Eye (tissue), 1 donor: ENCODE data around the gene RAB11FIP3.

Experiments used
- DNase-seq: peaks from one replicate; pipeline ENCODE4 v3.0.0-alpha.2; 2015

RAB11FIP3 gene

DNA sequence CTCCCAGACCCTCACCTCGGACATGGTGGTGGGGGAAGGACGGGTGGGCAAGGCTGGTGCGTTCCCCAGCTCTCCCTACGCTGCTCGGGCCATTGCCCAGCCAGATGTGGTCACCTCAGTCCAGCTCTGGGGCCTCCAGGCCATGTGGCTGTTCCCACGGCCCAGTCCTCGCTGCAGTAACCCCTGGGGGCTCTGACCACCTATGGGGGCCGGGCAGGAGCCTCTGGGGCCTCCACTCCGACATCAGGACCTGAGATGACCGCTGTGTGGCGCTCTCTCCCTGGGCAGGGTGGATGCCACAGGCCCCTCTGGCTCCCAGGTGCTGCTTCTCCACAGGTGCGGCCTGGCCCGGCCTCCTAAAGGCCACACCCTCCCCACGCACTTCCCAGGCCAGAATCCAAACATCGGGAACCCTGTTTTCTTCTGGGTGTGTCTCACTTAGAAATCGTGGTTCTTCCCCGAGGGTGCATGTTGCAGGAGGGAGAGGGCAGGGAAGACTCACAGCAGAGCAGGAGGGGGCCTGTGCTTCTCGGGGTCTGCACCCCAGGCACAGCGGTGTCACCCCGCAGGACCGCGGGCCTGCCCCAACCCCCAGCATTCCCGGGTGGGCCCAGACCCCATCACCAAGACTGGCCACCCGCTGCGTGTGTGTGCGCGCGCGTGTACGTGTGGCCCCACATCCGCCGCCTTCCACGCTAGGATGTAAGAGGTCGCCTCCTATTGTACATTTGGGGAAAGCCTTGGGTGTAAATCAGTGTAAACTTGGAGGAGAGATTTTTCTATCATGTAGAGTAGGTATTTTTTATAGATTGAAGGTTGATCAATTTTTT lies 96.1 kb downstream of the RAB11FIP3 start:
- DNase-seq, result no peak

DNA sequence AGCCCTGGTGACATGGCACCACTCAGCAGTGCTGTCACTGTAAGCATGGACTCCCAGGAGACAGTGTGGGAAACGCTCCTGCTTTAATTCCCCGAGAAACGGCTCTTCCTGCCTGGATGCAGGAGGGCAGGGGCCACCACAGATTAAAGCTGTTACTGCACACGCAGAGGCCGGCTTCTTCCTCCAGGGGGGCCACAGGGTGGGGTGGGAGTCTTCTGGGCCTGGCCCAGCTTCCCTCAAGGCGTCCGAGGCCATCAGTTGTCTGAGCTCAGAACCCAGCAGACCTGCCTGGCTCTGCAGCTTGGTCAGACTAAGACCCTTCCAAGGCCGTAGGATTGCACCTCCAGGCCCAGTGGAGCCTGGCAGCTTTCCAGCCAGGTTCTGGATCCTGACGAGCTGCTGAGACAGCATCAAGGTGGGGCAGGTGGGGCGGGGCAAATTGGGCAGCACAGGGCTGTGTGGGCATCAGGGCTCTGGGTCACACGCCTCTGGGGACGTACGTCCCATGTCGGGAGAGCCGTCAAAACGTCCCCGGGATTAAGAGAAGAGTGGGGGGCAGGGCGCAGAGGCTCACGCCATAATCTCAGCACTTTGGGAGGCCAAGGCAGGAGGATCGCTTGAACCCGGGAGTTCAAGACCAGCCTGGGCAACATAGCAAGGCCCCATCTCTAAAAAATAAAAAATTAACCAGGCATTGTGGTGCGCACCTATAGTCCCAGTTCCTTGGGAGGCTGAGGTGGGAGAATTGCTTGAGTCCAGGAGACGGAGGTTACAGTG lies 97.1 kb downstream of the RAB11FIP3 start:
- DNase-seq, result no peak

DNA sequence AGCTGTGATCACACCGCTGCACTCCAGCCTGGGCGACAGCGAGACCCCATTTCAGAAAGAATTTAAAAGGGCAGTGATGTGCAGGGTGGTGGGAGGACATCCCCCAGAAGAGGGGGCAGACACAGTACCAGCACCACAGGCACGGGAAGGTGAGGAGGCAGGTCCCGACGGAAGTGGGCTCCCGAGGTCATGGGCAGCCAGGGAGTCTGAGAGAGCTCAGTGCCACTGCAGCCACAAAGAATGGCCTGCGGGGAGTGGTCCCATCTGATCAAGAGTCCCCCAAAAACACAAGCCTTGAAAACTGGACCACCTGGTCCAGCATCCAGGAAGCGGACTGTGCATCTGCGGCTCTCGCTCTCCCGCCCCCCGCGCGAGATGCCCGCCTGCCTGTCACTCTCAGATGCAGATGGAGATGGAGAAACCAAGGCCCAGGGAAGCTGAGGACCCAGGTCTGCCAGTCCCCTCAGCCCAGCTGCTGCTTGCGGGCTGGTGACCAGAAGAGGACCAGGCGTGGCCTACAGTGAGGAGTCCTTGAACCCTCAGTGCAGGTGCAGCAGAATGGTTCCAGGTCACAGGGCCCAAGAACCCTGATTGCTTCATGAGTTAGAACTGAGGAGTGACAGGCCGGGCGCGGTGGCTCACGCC lies 97.8 kb downstream of the RAB11FIP3 start:
- no peak for DNase-seq

DNA sequence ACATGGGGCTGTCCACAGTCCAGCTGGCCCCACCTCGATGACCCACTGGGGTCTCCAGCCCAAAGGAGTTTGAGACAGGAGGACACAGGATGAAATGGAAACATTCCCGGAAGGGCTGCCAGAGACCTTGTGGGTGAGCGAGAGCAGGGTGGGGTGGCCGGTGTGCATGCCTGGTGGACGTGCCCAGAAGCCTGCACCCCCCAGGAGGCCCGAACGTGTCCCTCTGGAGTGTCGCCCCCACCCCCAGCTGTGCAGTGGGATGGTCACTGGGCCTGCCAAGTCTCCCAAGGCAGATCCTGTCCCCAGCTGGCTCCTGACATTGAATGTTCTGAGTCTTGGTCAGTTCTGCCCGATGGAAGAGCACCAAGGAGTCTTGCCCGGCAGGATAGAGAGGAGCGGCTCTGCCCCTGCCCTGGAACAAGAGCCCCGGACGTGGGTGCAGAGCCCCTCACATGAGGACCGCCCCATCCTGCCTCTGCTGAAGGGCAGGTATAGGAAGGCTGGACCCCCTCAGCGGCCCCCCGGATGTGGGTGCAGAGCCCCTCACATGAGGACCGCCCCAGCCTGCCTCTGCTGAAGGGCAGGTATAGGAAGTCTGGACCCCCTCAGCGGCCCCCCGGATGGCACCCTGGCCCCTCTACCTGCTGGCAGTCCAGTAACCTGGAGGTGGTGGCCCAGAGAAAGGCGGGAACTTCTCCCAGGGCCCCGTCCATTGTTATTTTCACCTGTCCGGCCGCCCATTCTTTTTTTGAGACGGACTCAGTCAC lies 99.0 kb downstream of the RAB11FIP3 start:
- DNase-seq, result no peak

DNA sequence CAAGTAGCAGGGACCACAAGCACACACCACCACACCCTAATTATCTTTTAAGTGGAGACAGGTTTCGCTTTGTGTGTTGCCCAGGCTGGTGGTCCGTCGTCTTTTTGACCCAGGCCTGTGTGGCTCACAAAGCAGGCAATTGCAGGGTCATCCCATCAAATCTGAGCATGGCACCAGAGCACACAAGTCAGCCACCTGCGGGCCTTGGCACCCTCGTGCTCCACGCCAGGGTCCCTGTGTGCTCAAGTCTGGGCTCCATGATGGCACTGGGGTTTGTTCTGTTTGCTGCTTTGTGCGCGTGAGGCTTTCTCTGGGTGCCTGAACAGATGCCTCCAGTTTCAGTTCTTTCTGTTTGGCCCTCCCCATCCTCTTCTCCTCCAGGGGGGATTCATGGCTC lies 99.7 kb downstream of the RAB11FIP3 start:
- no peak for DNase-seq

DNA sequence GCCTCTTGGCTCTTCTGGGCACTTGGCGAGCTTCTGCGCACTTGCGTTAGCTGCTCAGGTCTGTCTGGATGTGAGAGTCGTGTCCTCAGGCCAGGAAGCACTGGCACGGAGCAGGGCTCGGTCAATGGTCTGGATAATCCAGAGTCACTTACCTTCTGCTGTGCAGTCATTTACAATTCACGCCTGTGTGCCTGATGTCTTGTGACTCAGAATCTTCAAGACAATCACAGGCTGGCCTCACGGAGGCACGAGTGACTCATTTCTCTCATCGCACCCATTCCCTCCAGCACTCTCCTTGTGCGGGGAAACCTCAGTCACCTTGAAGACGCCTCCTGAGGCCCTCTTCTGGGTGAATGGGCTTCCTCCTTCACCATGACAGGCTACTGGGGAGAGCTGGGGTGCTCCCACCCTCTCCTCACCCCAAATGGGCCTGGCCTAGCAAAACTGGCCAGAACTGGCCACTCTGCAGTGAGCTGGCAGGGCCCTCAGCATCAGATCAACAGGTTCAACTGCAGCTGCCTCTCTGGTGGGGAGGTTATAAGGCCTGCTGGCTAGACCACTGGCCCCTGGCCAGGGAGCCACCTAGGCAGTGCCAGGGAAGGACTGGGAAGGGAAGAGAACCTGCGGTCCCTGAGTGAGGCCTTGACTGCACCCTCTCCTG lies 100.2 kb downstream of the RAB11FIP3 start:
- DNase-seq, result peak; percentile 54

DNA sequence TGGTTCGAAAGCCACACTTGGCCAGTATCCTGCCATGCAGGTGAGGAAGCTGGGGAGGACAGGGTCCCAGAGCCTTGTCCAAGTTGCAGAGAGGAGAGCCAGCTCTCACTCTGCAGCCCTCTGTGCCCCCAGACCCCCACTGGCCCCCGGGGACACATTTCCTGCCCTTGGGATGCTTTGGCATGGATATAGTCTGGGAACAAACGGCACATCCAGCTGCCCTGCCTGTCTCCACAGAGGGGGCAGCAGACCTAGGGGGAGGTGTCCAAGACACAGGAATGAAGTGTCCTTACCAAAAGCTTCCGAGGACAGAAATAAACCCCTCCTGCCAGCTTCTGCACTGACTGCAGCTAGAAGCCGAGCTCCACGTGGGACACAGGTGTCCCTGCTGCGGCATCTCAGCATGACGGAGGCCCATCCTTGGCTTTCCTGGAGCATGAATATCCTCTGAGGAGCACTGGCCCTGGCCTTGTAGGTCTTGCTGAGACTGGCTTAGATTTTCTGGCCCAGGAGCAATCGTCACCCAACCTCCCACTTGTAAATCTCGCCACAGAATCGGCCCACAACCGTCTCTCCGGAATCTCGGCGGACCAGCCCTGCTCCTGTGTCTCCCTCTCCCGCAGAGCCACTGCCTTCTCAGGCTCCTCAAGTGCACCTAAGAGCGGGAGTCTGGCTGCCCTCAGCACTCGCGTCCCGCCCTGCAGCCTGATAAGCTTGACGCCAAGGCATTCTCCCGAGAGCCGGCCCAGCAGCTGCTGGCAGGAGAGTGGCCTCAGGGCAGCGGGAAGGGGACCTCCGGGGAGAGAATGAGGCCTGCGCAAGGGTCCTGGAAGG lies 100.9 kb downstream of the RAB11FIP3 start:
- peak; percentile 88 for DNase-seq

DNA sequence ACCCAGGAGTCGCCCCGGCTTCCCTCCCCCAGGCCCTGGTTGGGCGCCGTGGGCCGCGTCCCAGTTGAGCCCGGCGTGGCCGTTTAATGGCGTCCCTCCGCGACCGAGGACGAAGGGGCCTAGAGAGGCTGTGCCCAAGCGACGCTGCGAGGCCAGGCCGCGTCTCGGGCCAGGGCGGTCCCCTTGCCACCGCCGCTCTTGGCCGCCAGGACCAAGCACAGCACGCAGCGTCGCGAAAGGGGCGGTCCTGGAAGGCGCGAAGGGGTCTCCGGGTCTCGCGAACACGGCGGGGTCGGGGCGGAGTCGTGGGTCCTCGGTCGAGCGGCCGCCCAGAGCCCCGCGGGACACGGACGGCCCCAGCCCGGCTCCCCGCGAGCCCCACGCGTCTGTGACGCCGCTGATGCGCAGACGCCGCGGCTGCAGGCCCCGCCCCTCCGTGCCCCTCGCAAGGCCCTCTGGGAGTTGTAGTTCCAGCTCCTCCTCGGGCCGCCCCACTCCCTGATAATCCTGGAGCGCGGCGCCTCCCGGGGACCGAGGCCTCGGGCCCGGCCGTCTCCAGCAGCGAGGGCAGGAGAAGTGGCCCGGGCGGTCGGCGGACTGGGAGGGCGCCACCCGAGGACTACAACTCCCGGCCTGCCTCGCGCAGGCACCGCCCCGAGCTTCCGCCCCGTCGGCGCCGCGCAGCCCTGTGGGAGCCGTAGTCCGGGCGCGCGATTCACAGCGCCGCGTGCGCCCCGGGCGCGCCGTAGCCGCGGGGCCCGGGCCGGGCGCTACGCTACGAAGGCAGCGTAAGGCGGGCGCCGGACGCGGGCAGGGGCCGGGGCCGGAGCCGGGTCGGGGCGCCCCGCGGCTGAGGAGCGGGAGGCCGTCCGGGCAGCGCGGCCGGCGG lies 101.8 kb downstream of the RAB11FIP3 start, which contains the start of gene CAPN15:
CAPN15 (plus strand) TSS at position 698 of the 889 bp plus-strand sequence. CDS start 19,127 bp downstream, outside the sequence.
- peak; percentile 97 for DNase-seq

DNA sequence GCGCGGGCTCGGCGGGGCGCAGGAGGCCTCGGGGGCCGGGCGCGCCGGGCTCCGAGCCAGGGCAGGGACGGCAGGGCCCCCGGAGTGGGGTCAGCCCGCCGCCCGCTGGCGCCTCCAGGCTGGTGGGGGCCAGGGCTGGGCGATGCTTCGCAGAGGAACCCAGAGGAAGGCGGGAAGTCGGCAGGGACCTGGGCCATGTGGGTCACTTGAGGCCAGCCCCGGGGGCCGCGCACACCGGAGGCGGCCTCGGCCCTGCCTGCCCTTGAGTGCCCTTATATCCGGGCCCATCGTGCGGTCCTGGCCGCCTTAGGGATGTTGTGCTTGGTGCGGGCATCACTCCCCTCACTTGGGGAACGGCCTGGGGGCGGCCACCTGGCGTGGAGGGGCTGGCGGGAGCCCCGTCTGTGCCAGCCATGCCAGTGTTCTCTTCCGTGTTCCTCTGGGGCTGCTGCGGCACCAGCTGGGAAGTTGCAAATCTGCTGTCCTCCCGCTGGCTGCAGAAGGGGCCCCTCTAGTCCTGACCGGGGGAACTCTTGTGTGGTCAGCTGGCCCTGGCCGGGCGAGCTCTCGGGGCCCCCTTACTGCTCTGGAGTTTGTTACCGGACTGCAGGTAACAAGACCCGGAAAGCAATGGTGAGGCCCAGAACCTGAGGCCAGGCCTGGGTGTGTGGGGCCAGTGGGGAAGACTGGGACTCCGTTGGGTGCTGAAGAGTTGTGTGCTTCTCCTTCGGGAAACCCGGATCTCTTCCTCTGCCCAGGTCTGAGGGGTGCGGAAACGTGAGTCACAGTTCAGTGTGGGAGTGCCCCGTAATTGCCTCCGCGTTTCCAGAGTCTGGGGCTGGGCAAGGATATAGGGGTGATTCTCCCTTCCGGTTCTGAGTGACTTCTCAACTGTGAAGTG lies 102.9 kb downstream of the RAB11FIP3 start:
- peak; percentile 48 for DNase-seq

DNA sequence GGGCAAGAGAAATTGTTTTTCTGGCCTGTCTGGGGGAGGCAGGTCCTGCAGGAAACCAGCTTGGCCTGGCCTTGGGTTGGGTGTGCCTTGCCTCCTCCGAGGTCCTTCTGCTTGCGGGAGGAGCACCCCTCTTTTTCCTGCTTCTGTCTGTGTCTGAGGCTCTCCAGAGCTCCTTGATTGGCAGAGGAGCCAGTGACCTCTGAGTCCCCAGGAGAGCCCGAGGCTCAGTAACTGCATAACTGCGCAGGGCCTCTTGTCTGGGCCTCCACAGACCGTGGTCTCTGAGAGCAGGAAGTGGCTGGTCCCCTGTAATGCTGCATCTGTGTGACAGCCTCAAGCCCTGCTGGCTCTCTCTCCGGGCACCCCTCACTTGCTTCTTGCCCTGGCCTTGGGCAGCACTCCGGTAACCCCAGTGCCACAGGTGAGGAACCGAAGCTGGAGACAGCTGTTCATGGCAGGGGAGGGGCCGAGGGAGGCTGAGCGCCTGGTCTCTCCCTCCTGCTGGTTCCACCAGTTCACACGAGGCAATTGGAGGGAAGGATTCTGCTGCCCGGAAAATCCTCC lies 103.6 kb downstream of the RAB11FIP3 start:
- no peak for DNase-seq

DNA sequence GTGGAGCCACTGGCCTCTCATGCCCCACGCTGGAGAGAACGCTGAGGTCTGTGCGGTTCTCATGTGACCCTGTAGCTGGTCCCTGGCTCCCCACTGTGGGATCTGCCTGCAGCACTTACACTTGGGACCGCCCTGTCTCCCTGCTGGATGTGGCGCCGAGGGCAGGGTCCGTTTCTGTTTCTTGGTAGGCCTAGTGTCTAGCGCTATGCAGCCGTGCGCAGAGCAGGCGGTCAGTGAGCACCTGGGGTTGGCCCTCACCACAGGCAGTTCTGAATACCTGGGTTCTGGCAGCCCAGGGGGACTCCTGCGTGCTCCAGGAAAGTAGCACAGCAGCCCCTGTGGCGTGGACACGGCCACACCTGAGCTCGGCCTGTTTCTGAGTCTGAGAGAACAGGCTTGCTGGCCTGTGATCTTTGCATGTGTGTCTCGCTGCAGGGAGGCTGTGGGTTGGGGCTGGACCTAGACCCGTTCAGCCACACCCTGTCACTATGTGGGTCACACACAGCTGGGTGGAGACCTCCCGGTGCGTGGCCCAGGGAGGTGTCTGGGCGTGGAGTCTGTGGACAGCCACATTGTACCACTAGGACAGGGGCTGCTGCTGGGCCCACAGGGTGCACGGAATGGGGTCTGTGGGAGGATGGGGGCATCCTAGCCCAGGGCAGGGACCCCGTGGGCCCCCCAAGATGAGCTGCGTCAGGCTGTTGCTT lies 104.8 kb downstream of the RAB11FIP3 start:
- no peak for DNase-seq

DNA sequence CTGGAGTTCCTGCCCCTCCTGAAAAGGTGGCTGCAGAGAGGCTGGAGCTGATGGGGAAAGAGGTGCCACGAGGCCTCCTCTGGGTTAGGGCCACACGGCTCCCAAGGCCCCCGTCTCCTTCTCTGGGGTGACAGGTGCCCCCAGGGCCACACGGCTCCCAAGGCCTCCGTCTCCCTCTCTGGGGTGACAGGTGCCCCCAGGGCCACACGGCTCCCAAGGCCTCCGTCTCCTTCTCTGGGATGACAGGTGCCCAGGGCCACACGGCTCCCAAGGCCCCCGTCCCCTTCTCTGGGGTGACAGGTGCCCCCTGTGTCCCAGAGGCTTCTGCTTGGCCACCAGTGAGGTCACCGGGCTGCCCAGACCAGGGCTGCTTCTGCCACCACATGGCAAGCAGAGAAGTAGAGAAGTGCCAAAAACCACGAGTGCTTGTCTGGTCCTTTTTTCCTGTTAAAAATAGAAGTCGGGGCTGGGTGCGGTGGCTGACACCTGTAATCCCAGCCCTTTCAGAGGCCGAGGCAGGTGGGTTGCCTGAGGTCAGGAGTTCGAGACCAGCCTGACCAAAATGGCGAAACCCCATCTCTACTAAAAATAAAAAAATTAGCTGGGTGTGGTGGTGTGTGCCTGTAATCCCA lies 106.2 kb downstream of the RAB11FIP3 start:
- DNase-seq, result no peak

DNA sequence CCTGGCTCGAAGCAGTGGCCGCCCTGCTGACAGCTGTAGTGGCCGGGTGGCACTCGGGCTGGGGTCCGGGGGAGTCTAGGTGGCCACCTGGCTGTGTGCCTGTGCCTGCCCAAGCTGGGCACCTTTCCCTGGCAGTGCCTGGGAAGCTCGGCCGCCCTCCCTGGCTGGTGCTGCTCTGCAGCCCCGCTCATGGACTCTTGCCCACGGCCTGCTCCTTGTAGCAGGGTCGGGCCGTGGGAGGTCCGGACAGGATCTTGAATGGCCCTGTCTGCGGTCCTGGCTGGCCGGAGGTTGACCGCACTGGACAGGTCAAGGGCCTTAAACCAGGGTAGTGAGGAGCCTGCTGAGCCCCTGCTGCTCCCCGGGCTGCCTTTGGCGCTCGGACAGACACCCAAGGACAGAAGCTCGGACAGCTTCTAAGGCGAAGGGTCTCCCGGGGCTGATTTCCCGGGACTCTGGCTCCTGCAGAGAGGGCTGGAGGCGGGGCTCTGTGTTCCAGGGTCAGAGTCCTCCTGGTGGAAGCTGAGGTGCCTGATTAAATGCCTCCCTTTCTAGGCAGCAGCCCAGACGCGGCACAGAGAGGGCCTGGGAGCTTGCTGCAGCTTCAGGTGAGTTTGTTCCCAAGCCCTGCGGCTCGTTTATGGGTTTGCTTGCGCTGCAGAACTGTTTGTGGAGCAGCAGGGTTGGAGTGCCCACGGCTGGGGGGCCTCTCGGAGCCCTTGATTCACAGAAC lies 108.1 kb downstream of the RAB11FIP3 start:
- DNase-seq, result no peak

DNA sequence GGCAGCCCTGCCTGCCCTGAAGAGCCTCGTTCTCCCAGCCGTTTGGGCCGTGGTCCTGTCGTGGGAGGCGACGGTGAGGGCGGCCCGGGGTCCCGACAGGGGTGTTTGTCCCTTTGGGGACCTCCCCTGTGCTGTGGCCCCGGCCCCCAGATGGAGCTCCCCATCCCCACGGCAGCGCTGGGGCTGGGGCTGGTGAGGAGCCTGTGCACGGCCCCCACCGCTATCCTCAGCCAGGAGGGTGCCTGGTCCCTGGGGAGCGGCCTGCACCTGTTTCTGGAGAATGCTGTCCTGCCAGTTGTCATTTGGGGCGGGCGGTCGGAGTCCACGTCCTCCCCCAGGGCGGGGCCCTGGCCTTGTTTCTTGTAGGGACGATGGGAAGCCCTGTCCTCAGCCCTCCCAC lies 108.7 kb downstream of the RAB11FIP3 start:
- no peak for DNase-seq

DNA sequence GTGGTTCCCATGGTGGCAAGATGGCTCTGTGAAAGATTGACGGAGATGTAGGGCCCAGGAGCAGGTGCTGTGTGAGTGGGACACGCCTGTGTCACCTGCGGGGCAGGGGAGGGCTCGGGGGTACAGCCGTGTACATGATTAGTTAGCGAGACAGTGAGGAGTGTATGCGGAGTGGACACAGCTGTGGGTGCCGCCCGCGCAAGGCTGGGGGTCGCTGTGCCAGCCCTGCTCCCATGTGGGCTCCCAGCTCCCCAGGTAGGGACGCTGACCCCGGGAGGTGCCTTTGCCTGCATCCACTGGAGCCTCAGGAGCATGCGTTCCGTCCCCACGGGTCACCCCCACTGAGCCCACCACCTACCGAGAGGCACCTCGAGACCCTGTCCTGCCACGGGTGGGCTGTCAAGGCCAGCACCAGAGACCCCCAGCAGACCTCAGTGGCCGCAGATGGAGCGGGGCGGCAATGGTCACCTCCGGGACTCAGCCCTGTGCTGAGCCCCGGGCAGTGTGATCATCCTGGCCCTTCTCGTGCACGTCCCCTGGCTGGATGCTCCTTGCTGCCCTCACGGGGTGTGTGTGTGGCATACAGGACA lies 109.5 kb downstream of the RAB11FIP3 start:
- no peak for DNase-seq
